Vagina (tissue), 2 donors: ENCODE results near the gene HELZ.

Experiments used
- POLR2A ChIP-seq, 2 donors: fragments of 450-650 bp; IDR thresholded peaks; one replicate each; pipeline ENCODE4 v1.6.1; 2017; ENCODE audit warnings: antibody characterized with exemption in 2 of 2, mild to moderate bottlenecking in 2 of 2, moderate library complexity in 2 of 2
- TF ChIP-seq, protein P1 (sequence below), 3 experiments: fragments of 450-650 bp in 2 of 3; fragments of 200-600 bp in 1 of 3; sonication (generic) in 1 of 3; IDR thresholded peaks; one replicate each; pipeline ENCODE4 v1.5.1; 2017 to 2019; ENCODE audit warnings: antibody characterized with exemption in 3 of 3, mild to moderate bottlenecking in 2 of 3, moderate library complexity in 2 of 3

DNA sequence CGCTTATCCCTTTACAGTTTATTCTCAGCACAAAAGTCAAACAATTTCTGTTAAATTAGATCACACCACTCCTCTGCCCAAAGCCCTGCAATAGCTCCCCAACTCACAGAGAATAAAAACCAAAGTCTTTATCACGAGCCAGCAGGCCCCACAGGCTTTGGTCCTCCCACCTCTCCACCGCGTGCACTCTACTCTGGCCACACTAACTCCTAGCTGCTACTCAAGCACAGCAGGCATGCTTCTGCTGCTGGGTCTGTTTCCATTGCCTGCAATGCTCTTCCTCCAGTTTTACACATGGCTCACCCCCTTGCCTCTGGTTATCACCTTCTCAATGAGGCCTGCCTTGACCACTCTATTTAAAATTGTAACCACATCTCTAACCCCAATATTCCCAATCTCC, 27.6 kb downstream of the HELZ start:
- no peak for TF ChIP-seq POLR2A (IDR thresholded peaks at IDR 0.05)
- TF ChIP-seq, protein P1, sequence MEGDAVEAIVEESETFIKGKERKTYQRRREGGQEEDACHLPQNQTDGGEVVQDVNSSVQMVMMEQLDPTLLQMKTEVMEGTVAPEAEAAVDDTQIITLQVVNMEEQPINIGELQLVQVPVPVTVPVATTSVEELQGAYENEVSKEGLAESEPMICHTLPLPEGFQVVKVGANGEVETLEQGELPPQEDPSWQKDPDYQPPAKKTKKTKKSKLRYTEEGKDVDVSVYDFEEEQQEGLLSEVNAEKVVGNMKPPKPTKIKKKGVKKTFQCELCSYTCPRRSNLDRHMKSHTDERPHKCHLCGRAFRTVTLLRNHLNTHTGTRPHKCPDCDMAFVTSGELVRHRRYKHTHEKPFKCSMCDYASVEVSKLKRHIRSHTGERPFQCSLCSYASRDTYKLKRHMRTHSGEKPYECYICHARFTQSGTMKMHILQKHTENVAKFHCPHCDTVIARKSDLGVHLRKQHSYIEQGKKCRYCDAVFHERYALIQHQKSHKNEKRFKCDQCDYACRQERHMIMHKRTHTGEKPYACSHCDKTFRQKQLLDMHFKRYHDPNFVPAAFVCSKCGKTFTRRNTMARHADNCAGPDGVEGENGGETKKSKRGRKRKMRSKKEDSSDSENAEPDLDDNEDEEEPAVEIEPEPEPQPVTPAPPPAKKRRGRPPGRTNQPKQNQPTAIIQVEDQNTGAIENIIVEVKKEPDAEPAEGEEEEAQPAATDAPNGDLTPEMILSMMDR (IDR thresholded peaks at IDR 0.05) = no peak
